Mucosa of rectum (tissue), 2 donors: ENCODE data around the gene ATP6V1A.

ENCODE experiments used
- H3K27ac ChIP-seq, 2 donors: one replicate each; pipeline ENCODE4 v1.7.0; 2013; ENCODE audit warnings: inconsistent platforms in 2 of 2, low read depth in 2 of 2, low read length in 2 of 2
- H3K27me3 ChIP-seq, 2 donors: one replicate each; pipeline ENCODE4 v1.7.0; 2013; ENCODE audit warnings: low read length in 2 of 2; ENCODE audit not compliant: control insufficient read depth in 2 of 2, insufficient read depth in 2 of 2
- H3K36me3 ChIP-seq, 2 donors: one replicate each; pipeline ENCODE4 v1.7.0; 2013; ENCODE audit warnings: low read length in 2 of 2; ENCODE audit not compliant: control insufficient read depth in 2 of 2, insufficient read depth in 2 of 2
- H3K4me1 ChIP-seq, 2 donors: one replicate each; pipeline ENCODE4 v1.7.0; 2013; ENCODE audit warnings: low read length in 2 of 2, mild to moderate bottlenecking in 1 of 2; ENCODE audit not compliant: control insufficient read depth in 2 of 2, insufficient read depth in 2 of 2
- H3K4me3 ChIP-seq, 2 donors: one replicate each; pipeline ENCODE4 v1.7.0; 2013; ENCODE audit warnings: low read length in 2 of 2
- H3K9ac ChIP-seq, 2 donors: one replicate each; pipeline ENCODE4 v1.7.0; 2013; ENCODE audit warnings: low read length in 2 of 2, low read depth in 1 of 2, mild to moderate bottlenecking in 1 of 2
- H3K9me3 ChIP-seq, 2 donors: one replicate each; pipeline ENCODE4 v1.7.0; 2013; ENCODE audit warnings: low read length in 2 of 2; ENCODE audit not compliant: control insufficient read depth in 2 of 2
- donor health status: healthy.
- donor health status: Normal muscosa, but diverticular disease.

The ATP6V1A gene

GRCh38 chr3:113773381-113773780, 26.5 kb downstream of the ATP6V1A start:
- Histone ChIP-seq H3K36me3 (no peaks in the 10 kb centered on the region), H3K27me3 (no peaks in the 10 kb centered on the region), H3K27ac (no peak overlapping the region), H3K4me1 (no peaks in the 10 kb centered on the region), H3K9ac (no peak overlapping the region), H3K9me3 (no peaks in the 10 kb centered on the region), H3K4me3 (no peak overlapping the region)

DNA sequence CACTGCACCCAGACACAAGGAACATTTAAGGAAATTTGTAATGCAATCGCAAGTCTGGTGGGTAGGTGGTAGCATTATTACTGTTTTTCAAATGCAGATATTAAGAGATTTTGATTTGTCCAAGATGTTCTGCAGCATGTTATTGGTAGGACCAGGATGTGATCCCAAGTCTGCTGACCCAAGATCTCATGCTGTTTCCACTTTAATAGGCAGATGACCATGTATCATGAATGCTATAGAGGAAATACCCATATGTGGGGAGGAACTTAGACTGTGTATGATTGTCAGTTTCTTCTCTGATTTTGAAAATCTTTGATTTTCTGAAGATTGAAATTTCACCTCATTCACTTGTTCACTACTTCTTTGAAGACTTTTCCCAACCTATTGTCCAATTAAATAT, 28.7 kb downstream of the ATP6V1A start:
- Histone ChIP-seq H3K4me3 (no peak overlapping the region), H3K36me3 (peaks cover 0 to 2% of the 10 kb centered on the region in 2 donors), H3K27me3 (no peaks in the 10 kb centered on the region), H3K27ac (no peak overlapping the region), H3K4me1 (no peaks in the 10 kb centered on the region), H3K9ac (no peak overlapping the region), H3K9me3 (no peaks in the 10 kb centered on the region)

DNA sequence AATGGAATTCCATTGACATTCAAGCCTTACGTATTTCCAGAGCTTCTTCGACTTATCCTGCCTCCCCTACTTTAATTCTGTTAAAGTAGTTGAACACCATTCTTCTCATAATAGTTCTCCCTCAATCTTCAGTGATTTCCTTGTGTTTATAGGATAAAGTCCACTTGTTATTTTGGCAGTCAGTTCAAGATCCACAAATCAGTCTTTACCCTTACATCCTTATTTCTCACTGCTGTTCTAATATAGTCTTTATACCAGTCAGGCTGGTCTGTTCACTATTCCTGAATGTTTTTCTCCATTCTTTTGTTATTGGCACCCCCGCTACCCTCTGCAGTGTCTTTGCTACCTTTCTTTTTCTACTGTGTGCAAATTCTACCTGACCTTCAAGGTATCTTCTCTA, 29.7 kb downstream of the ATP6V1A start:
- Histone ChIP-seq H3K36me3 (peaks cover 0 to 4% of the 10 kb centered on the region in 2 donors), H3K9ac (no peak overlapping the region), H3K9me3 (no peaks in the 10 kb centered on the region), H3K4me3 (no peak overlapping the region), H3K4me1 (no peaks in the 10 kb centered on the region), H3K27me3 (no peaks in the 10 kb centered on the region), H3K27ac (no peak overlapping the region)

- H3K4me1 ChIP-seq: no peaks in the 10 kb centered on the region
- no peak overlapping the region for H3K4me3 ChIP-seq
- H3K36me3 ChIP-seq: peaks cover 4 to 16% of the 10 kb centered on the region in 2 donors
- H3K27me3 ChIP-seq: no peaks in the 10 kb centered on the region
- no peak overlapping the region for H3K27ac ChIP-seq
- H3K9ac ChIP-seq: no peak overlapping the region
- H3K9me3 ChIP-seq: no peaks in the 10 kb centered on the region
Observed at GRCh38 chr3:113783463-113783862, 36.6 kb downstream of the ATP6V1A start.

GRCh38 chr3:113783980-113784379, 37.1 kb downstream of the ATP6V1A start:
- H3K36me3 ChIP-seq: peaks cover 7 to 19% of the 10 kb centered on the region in 2 donors
- no peak overlapping the region for H3K9ac ChIP-seq
- no peaks in the 10 kb centered on the region for H3K27me3 ChIP-seq
- no peaks in the 10 kb centered on the region for H3K4me1 ChIP-seq
- H3K27ac ChIP-seq: no peak overlapping the region
- H3K4me3 ChIP-seq: no peak overlapping the region
- H3K9me3 ChIP-seq: no peaks in the 10 kb centered on the region

- no peak overlapping the region for H3K4me3 ChIP-seq
- no peak overlapping the region for H3K27ac ChIP-seq
- no peak overlapping the region for H3K9ac ChIP-seq
- H3K4me1 ChIP-seq: no peaks in the 10 kb centered on the region
- peaks cover 15 to 24% of the 10 kb centered on the region in 2 donors for H3K36me3 ChIP-seq
- H3K27me3 ChIP-seq: no peaks in the 10 kb centered on the region
- no peaks in the 10 kb centered on the region for H3K9me3 ChIP-seq
Observed at GRCh38 chr3:113791381-113791780, 44.5 kb downstream of the ATP6V1A start.

- Histone ChIP-seq H3K27me3 (no peaks in the 10 kb centered on the region), H3K27ac (no peak overlapping the region), H3K9me3 (no peaks in the 10 kb centered on the region), H3K36me3 (peaks cover 23 to 31% of the 10 kb centered on the region in 2 donors), H3K4me3 (no peak overlapping the region), H3K9ac (no peak overlapping the region), H3K4me1 (no peaks in the 10 kb centered on the region)
Observed at GRCh38 chr3:113794526-113794925, 47.7 kb downstream of the ATP6V1A start.

DNA sequence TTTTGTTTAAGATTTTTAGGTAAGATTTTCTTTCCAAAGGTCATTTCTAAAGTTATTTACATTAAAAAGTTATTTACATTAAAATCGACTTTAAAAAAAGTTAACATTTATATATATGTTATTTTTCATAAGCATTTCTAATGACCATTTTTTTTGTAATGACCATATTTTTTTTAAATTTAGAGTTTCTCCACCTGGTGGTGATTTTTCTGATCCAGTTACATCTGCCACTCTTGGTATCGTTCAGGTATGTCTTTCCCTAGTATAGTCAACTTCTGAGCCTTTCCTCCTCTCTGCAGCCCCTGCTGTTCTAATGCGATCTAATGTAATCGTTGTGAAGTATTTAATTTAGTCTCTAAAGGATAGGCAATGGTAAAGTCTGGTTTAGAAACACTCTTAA, 48.9 kb downstream of the ATP6V1A start:
- no peak overlapping the region for H3K27ac ChIP-seq
- H3K4me3 ChIP-seq: no peak overlapping the region
- no peak overlapping the region for H3K9ac ChIP-seq
- H3K36me3 ChIP-seq: peaks cover 26 to 28% of the 10 kb centered on the region in 2 donors
- H3K9me3 ChIP-seq: no peaks in the 10 kb centered on the region
- no peaks in the 10 kb centered on the region for H3K4me1 ChIP-seq
- H3K27me3 ChIP-seq: no peaks in the 10 kb centered on the region

- no peaks in the 10 kb centered on the region for H3K9me3 ChIP-seq
- no peaks in the 10 kb centered on the region for H3K27me3 ChIP-seq
- H3K27ac ChIP-seq: no peak overlapping the region
- peaks cover 34 to 46% of the 10 kb centered on the region in 2 donors for H3K36me3 ChIP-seq
- H3K4me1 ChIP-seq: no peaks in the 10 kb centered on the region
- H3K9ac ChIP-seq: no peak overlapping the region
- no peak overlapping the region for H3K4me3 ChIP-seq
Observed at GRCh38 chr3:113802795-113803455, 56.1 kb downstream of the ATP6V1A start.

- Histone ChIP-seq H3K36me3 (peaks cover 25 to 42% of the 10 kb centered on the region in 2 donors), H3K27me3 (no peaks in the 10 kb centered on the region), H3K4me1 (no peaks in the 10 kb centered on the region), H3K9ac (no peak overlapping the region), H3K9me3 (no peaks in the 10 kb centered on the region), H3K27ac (no peak overlapping the region), H3K4me3 (no peak overlapping the region)
Observed at GRCh38 chr3:113804661-113805060, 57.8 kb downstream of the ATP6V1A start.
